GM19438 (cell line): ENCODE results near the gene SYN1.
A peak's percentile ranks its signal among the peaks of the same experiment; 100 is the strongest.

Source experiments
- ATAC-seq: cut with Tn5 transposase; IDR thresholded peaks from one replicate; pipeline ENCODE4 v1.9.1; 2021; ENCODE audit warnings: low read depth; ENCODE audit not compliant: unreplicated experiment

The SYN1 gene

GRCh38 chrX:47540754-47541538 lies 78.7 kb downstream of the SYN1 start:
- ATAC-seq, result peak; percentile 68

- no peak for ATAC-seq
Observed at GRCh38 chrX:47539860-47540259, 79.8 kb downstream of the SYN1 start.

- ATAC-seq, result no peak
Observed at GRCh38 chrX:47530049-47530448, 89.6 kb downstream of the SYN1 start.

- no peak for ATAC-seq
Observed at GRCh38 chrX:47529548-47529947, 90.1 kb downstream of the SYN1 start.

GRCh38 chrX:47523713-47524166 lies 95.9 kb downstream of the SYN1 start:
- ATAC-seq, result no peak

GRCh38 chrX:47523297-47523696 lies 96.4 kb downstream of the SYN1 start:
- ATAC-seq, result peak; percentile 98
